HEK293T (cell line): ENCODE data around the gene KRT2.

ENCODE experiments used
- CTCF ChIA-PET: fragments of 350-600 bp; formaldehyde crosslinking; extraction: SDS; loops from one replicate; lab custom pipeline; 2021; ENCODE audit warnings: antibody characterized with exemption, inconsistent platforms; lab: Yijun Ruan, JAX
- POLR2A ChIA-PET: fragments of 350-600 bp; formaldehyde crosslinking; extraction: SDS; loops from one replicate; lab custom pipeline; 2020; ENCODE audit warnings: antibody characterized with exemption, inconsistent platforms; lab: Yijun Ruan, JAX
- DNase-seq: peaks from one replicate; pipeline ENCODE4 v3.0.0; 2012; ENCODE audit warnings: mixed read lengths; ENCODE audit errors: extremely low spot score
- ARNT ChIP-seq: fragments of 450-650 bp; IDR thresholded peaks from 2 replicates; pipeline ENCODE4 v1.6.1; 2017; ENCODE audit warnings: mild to moderate bottlenecking
- BHLHE40 ChIP-seq: fragments of 450-650 bp; IDR thresholded peaks from 2 replicates; pipeline ENCODE4 v1.6.1; 2016; ENCODE audit warnings: mild to moderate bottlenecking, moderate library complexity, borderline replicate concordance
- CTBP1 ChIP-seq: fragments of 450-650 bp; IDR thresholded peaks from 2 replicates; pipeline ENCODE4 v1.6.1; 2016; ENCODE audit warnings: borderline replicate concordance
- ELF4 ChIP-seq: fragments of 450-650 bp; IDR thresholded peaks from 2 replicates; pipeline ENCODE4 v1.6.1; 2017; ENCODE audit warnings: antibody characterized with exemption
- FOXA1 ChIP-seq: fragments of 450-650 bp; IDR thresholded peaks from 2 replicates; pipeline ENCODE4 v1.6.1; 2016; ENCODE audit warnings: mild to moderate bottlenecking
- FOXK2 ChIP-seq: fragments of 450-650 bp; IDR thresholded peaks from 2 replicates; pipeline ENCODE4 v1.6.1; 2016; ENCODE audit warnings: mild to moderate bottlenecking
- FOXM1 ChIP-seq: fragments of 450-650 bp; IDR thresholded peaks from 2 replicates; pipeline ENCODE4 v1.6.1; 2017; ENCODE audit warnings: mild to moderate bottlenecking, borderline replicate concordance
- HDGF ChIP-seq: fragments of 450-650 bp; IDR thresholded peaks from 2 replicates; pipeline ENCODE4 v1.6.1; 2017; ENCODE audit warnings: antibody characterized with exemption, borderline replicate concordance
- L3MBTL2 ChIP-seq: fragments of 450-650 bp; conservative IDR thresholded peaks from 2 replicates; pipeline ENCODE4 v1.6.1; 2016; ENCODE audit warnings: mild to moderate bottlenecking
- LEF1 ChIP-seq: fragments of 450-650 bp; IDR thresholded peaks from 2 replicates; pipeline ENCODE4 v1.6.1; 2017; ENCODE audit warnings: mild to moderate bottlenecking, borderline replicate concordance
- NFRKB ChIP-seq: fragments of 450-650 bp; IDR thresholded peaks from 2 replicates; pipeline ENCODE4 v1.6.1; 2016; ENCODE audit warnings: mild to moderate bottlenecking, moderate library complexity
- PKNOX1 ChIP-seq: fragments of 450-650 bp; IDR thresholded peaks from 2 replicates; pipeline ENCODE4 v1.6.1; 2016
- SP1 ChIP-seq: fragments of 450-650 bp; IDR thresholded peaks from 2 replicates; pipeline ENCODE4 v1.6.1; 2017
- SUZ12 ChIP-seq: fragments of 450-650 bp; IDR thresholded peaks from 2 replicates; pipeline ENCODE4 v1.6.1; 2016; ENCODE audit warnings: mild to moderate bottlenecking
- TARDBP ChIP-seq: fragments of 450-650 bp; IDR thresholded peaks from 2 replicates; pipeline ENCODE4 v1.6.1; 2016
- ZNF384 ChIP-seq: fragments of 450-650 bp; IDR thresholded peaks from 2 replicates; pipeline ENCODE4 v1.6.1; 2016

KRT2 gene

GRCh38 chr12:52612431-52613383 is 39.3 kb downstream of the KRT2 start:
- CTCF ChIA-PET, result no interaction called here
- DNase-seq, result no peak
- no peak for TF ChIP-seq SUZ12
- no peak for TF ChIP-seq CTBP1
- no peak for TF ChIP-seq PKNOX1
- TF ChIP-seq HDGF, result no peak
- TF ChIP-seq SP1, result no peak
- no peak for TF ChIP-seq FOXA1
- no peak for TF ChIP-seq L3MBTL2
- TF ChIP-seq LEF1, result no peak
- no peak for TF ChIP-seq FOXK2
- no peak for TF ChIP-seq FOXM1
- TF ChIP-seq TARDBP, result no peak
- TF ChIP-seq NFRKB, result no peak
- POLR2A ChIA-PET, result no interaction called here

GRCh38 chr12:52611080-52611468 is 40.9 kb downstream of the KRT2 start:
- POLR2A ChIA-PET, result no interaction called here
- TF ChIP-seq CTBP1 (no peak), NFRKB (no peak), L3MBTL2 (no peak), LEF1 (no peak), HDGF (no peak), PKNOX1 (no peak), BHLHE40 (no peak), ARNT (no peak), ELF4 (no peak), FOXK2 (no peak), FOXA1 (no peak), TARDBP (no peak), SUZ12 (no peak), FOXM1 (no peak), ZNF384 (no peak), SP1 (no peak)
- CTCF ChIA-PET, result interaction anchor here (0.7 kb wide), 1 partner anchor 268 kb away, joined by 3 read pairs; no protein-coding TSS in a partner anchor
- DNase-seq, result no peak

GRCh38 chr12:52608826-52609630 is 43.0 kb downstream of the KRT2 start:
- no peak for DNase-seq
- TF ChIP-seq SUZ12 (no peak), HDGF (no peak), TARDBP (no peak), FOXA1 (no peak), NFRKB (no peak), BHLHE40 (no peak)
- CTCF ChIA-PET, result interaction anchor here (0.9 to 1.1 kb wide), 2 partner anchors 10 to 262 kb away, joined by 3 to 9 read pairs; no protein-coding TSS in a partner anchor
- POLR2A ChIA-PET, result no interaction called here

GRCh38 chr12:52608161-52608560 is 43.9 kb downstream of the KRT2 start:
- TF ChIP-seq CTBP1, result no peak
- no peak for TF ChIP-seq ARNT
- ChIA-PET POLR2A (no interaction called here), CTCF (interaction anchor here (0.9 kb wide), 1 partner anchor 263 kb away, joined by 3 read pairs; no protein-coding TSS in a partner anchor)
- no peak for DNase-seq

- TF ChIP-seq TARDBP, result no peak
- no peak for TF ChIP-seq L3MBTL2
- no peak for TF ChIP-seq SUZ12
- no peak for TF ChIP-seq HDGF
- no peak for TF ChIP-seq CTBP1
- no peak for TF ChIP-seq FOXM1
- TF ChIP-seq SP1, result no peak
- ChIA-PET CTCF (no interaction called here), POLR2A (no interaction called here)
- DNase-seq, result no peak
Observed at GRCh38 chr12:52607314-52607713, 44.7 kb downstream of the KRT2 start.

- CTCF ChIA-PET, result interaction anchor here (0.7 kb wide), 1 partner anchor 271 kb away, joined by 3 read pairs; no protein-coding TSS in a partner anchor
- no peak for DNase-seq
- no peak for TF ChIP-seq BHLHE40
- no peak for TF ChIP-seq ELF4
- TF ChIP-seq CTBP1, result no peak
- TF ChIP-seq SP1, result no peak
- TF ChIP-seq ARNT, result no peak
- TF ChIP-seq ZNF384, result no peak
- no peak for TF ChIP-seq L3MBTL2
- no peak for TF ChIP-seq HDGF
- TF ChIP-seq FOXM1, result no peak
- no peak for TF ChIP-seq FOXK2
- no peak for TF ChIP-seq SUZ12
- no peak for TF ChIP-seq FOXA1
- TF ChIP-seq PKNOX1, result no peak
- no peak for TF ChIP-seq LEF1
- POLR2A ChIA-PET, result no interaction called here
Observed at GRCh38 chr12:52606581-52607218, 45.3 kb downstream of the KRT2 start.
